GM12873 (cell line): Measurements from ENCODE around the gene NBAS.

ENCODE experiments used
- TF ChIP-seq, protein P1 (sequence below): IDR thresholded peaks from 2 replicates; pipeline ENCODE4 v1.5.1; 2012; ENCODE audit warnings: low read depth, mild to moderate bottlenecking, moderate library complexity, low read length, control low read depth; ENCODE audit not compliant: insufficient read depth; ENCODE audit errors: missing control alignments

The NBAS gene

DNA sequence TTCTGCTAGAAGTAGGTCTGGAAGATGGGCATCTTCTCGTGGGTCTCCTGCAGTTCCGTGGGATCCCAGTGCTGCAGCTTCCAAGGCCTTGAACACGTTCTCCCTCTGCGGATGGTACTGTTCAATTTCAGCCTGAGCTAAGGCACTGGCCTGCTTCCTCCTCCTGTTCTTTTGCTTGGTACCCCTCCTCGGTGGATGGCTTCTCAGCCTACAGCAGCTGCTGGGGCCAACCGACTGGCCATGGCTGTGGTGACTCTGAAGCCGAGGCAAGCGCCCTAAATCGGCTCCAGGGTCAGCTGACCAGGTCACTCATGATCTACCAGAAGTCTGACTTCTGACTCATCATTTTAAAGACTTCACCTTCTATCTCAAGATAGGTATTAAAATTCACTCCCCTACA, 150.2 kb downstream of the NBAS start:
- TF ChIP-seq, protein P1, sequence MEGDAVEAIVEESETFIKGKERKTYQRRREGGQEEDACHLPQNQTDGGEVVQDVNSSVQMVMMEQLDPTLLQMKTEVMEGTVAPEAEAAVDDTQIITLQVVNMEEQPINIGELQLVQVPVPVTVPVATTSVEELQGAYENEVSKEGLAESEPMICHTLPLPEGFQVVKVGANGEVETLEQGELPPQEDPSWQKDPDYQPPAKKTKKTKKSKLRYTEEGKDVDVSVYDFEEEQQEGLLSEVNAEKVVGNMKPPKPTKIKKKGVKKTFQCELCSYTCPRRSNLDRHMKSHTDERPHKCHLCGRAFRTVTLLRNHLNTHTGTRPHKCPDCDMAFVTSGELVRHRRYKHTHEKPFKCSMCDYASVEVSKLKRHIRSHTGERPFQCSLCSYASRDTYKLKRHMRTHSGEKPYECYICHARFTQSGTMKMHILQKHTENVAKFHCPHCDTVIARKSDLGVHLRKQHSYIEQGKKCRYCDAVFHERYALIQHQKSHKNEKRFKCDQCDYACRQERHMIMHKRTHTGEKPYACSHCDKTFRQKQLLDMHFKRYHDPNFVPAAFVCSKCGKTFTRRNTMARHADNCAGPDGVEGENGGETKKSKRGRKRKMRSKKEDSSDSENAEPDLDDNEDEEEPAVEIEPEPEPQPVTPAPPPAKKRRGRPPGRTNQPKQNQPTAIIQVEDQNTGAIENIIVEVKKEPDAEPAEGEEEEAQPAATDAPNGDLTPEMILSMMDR = no peak

DNA sequence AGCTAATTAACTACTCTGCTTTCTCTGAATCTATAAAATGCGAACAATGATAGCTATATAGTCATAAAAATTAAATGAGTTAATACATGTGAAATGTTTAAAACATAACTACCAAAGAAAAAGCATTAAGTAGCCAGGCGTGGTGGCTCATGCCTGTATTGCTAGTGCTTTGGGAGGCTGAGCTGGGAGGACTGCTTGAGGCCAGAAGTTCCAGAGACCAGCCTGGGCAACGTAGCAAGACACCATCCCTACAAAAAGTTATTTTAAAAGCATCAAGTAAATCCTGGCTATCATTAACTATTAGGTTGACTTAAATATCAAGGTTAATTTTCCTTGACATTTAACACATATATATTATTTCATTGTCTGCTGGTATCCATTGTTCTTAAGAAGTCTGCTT, 152.4 kb downstream of the NBAS start:
- TF ChIP-seq, protein P1 = no peak

DNA sequence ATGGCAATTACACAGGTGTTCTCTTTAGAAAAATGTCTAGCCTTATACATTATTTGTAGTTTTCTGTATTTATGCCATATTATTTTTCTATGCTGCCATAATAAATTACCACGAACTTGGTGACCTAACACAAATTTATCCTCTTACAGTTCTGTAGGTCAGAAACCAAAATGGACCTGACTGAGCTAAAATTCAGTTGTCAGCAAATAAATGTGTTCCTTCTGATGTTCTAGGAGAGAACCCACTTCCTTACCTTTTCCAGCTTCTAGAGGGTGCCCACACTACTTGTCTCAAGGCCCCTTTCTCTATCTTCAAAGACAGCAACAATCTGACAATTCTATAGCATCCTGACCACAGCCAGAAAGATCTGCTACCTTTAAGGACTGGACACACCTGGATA, 153.5 kb downstream of the NBAS start:
- TF ChIP-seq, protein P1 = no peak

DNA sequence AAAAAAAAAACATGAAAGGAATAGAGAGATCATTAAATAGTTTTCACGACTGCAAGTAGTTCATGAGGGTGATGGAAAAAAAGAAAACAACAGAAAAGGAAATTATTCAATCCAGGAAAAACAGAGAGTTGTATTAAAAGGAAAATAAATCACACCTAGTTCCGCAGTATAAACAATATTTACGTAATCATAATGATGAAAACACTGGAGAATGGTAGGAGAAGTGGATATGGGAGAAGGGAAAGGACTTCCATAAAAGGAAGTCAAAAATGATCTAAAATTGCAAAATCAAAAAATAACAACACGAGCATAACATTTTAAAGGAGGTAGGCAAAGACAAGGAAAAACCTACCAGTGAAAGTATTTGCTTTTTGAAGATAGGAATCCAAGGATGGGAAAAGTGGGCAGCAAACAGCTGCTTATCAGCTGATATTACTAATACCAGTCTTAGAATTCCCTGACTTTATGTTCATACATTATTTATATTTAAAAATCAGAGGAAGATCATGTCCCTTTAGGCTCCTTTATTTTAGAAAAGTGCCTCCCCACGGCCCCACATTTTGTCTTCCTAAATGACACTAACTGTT, 160.8 kb downstream of the NBAS start:
- TF ChIP-seq, protein P1 = no peak

DNA sequence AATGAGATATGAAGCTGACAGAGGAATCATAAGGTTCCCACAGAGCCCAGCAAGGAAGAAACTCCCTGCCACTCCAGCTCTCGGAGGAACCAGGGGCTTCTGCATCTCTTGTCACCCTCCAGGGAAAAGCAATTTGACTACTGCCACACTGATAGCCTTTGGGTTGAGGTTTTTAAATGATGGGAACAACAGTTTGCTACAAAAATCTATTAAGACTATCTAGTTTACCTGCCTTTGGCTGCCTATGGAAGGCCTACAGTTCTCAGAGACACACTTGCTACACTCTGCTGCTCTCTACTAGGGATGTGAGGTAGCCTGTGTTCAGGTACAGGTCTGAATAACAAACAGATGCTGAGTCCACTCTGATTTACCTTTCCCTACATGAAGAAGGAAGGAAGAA, 161.9 kb downstream of the NBAS start:
- TF ChIP-seq, protein P1 = no peak

DNA sequence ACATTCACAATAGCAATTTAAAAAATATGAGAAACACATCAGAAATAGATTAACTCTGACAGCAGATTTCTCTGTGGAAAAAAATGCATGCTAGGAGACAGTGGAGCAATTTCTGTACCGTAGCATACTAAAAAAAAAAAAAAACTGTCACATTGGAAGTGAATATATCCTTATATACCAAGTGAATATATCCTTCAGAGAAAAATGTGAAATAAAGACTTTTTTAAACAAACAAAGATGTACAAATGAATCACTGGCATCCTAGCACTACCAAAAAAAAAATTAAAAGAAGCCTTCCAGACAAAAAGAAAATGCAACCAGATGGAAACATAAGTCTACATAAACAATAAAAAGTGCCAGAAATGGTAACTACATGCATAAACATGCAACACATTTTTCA, 169.4 kb downstream of the NBAS start:
- TF ChIP-seq, protein P1 = no peak

DNA sequence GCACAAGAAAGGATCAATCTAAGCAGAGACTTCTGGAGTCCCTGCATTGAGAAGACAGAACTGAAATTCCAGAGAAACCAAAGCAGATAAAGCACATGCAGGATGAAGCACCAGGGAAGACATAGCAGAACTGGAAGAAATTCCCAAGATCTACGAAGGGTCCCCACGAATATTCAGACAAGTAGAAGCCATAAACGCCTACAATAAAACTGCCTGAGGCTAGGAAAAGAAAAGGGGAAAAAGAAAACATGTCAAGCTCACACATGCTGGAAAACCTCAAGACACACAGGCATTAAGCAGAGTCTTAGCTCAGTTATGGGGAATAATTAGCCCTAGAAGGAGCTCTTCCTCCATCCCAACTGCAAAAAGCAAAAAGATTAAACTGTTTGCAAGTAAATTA, 171.2 kb downstream of the NBAS start:
- TF ChIP-seq, protein P1 = no peak

DNA sequence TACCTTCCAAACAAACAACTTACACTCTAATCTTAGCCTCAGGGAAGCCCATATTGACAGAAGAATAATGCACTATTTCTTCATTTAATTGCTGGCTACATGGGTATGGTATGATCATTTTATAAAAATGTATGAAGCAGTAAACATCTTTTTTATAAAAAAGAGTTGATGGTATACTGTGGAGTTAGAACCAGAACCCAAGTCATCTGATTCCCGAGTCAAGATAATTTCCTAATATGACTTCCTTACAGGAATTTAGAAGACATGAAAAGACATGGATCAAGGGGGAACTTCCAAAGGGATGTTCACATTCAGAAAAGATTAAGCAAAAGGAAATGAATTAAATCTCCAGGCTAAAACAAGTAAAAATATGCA, 171.8 kb downstream of the NBAS start:
- TF ChIP-seq, protein P1 = no peak
